H1 (cell line): ENCODE results near the gene RTN4IP1.

Experiments used
- ATF3 ChIP-seq: IDR thresholded peaks from 2 replicates; pipeline ENCODE4 v1.6.1; 2011; ENCODE audit warnings: low read depth, mild to moderate bottlenecking, low read length; ENCODE audit not compliant: insufficient read depth
- NRF1 ChIP-seq: IDR thresholded peaks from 2 replicates; pipeline ENCODE4 v1.6.1; 2011; ENCODE audit warnings: mild to moderate bottlenecking, low read depth, low read length, improper control_type of control experiment
- PHF8 ChIP-seq: fragments of 200-600 bp; sonication (generic); conservative IDR thresholded peaks from 2 replicates; pipeline ENCODE4 v1.7.1; 2012; ENCODE audit warnings: low read depth, mild to moderate bottlenecking, inconsistent platforms, low read length, moderate library complexity
- POLR2A ChIP-seq, 2 experiments: IDR thresholded peaks; 1 replicate in 1 of 2; 2 replicates in 1 of 2; pipeline ENCODE4 v1.6.1; 2011; ENCODE audit warnings: low read depth in 2 of 2, low read length in 2 of 2, mild to moderate bottlenecking in 2 of 2; ENCODE audit errors: control extremely low read depth in 1 of 2
- POLR2AphosphoS5 ChIP-seq: IDR thresholded peaks from 2 replicates; pipeline ENCODE4 v1.6.1; 2011; ENCODE audit warnings: low read depth, low read length
- RAD21 ChIP-seq, 2 experiments: IDR thresholded peaks in 1 of 2; conservative IDR thresholded peaks in 1 of 2; 2 replicates each; pipeline ENCODE4 v1.6.1; 2011; ENCODE audit warnings: low read depth in 2 of 2, low read length in 2 of 2, improper control_type of control experiment in 1 of 2, inconsistent platforms in 1 of 2, mild to moderate bottlenecking in 1 of 2, moderate library complexity in 1 of 2
- SAP30 ChIP-seq: fragments of 300-600 bp; sonication (generic); IDR thresholded peaks from 2 replicates; pipeline ENCODE4 v1.7.1; 2012; ENCODE audit warnings: low read length, moderate library complexity, mild to moderate bottlenecking, inconsistent platforms; ENCODE audit not compliant: insufficient read depth, insufficient replicate concordance
- SIN3A ChIP-seq, 2 experiments: IDR thresholded peaks in 1 of 2; conservative IDR thresholded peaks in 1 of 2; 2 replicates each; pipeline ENCODE4 v1.6.1; 2011 to 2012; ENCODE audit warnings: low read length in 2 of 2, improper control_type of control experiment in 1 of 2, low read depth in 1 of 2, mild to moderate bottlenecking in 1 of 2

GRCh38 chr6:106670236-106670635 lies 40.9 kb upstream of the RTN4IP1 start:
- no peak for TF ChIP-seq RAD21 (IDR thresholded peaks at IDR 0.05 in 1 of 2, conservative IDR thresholded peaks at IDR 0.05 in 1 of 2; ENCODE audit: low read depth in 2 of 2, low read length in 2 of 2)
- no peak for TF ChIP-seq SAP30
- no peak for TF ChIP-seq POLR2A (IDR thresholded peaks at IDR 0.05; ENCODE audit: control extremely low read depth in 1 of 2, low read depth in 2 of 2, low read length in 2 of 2)
- TF ChIP-seq NRF1: no peak
- no peak for TF ChIP-seq PHF8
- TF ChIP-seq POLR2AphosphoS5: no peak
- TF ChIP-seq ATF3: no peak
- TF ChIP-seq SIN3A (conservative IDR thresholded peaks at IDR 0.05 in 1 of 2, IDR thresholded peaks at IDR 0.05 in 1 of 2; ENCODE audit: low read depth in 1 of 2, low read length in 2 of 2): no peak
